Measurements from ENCODE around the gene AIG1. TPM values are rescaled to one million over a fixed set of nuclear protein-coding genes. Genes with fewer than 3 reads are reported as not detected.
A peak's percentile ranks its signal among the peaks of the same experiment; 100 is the strongest.

AIG1 gene
- polyA plus RNA-seq, 10 donors: 20.9 to 41.9 (median 34.2) TPM

DNA sequence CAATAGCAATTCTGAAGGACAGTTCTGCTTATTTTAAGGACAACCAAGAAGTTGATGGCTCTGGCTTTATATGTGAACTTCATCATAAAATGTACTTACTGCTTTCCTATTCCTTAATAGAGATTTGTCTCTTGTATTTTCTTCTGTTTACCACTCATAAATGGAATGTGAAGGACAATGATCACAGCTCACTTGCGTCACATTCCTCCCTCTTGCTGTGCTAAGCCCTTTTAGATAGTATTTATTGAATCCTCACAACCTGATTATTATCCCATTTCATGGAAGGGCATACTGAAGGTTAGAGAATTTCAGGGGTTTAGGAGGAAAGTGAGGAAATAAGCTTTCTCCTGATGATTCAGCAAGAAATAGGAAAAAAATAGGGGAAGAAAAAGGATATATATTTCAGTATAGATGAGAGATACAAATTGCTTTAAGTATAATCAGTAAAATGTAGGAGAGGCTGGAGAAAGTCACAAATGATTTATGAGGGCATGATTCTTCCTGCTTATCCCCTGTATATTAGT lies 132.9 kb downstream of the AIG1 start:
- no peak for DNase-seq

DNA sequence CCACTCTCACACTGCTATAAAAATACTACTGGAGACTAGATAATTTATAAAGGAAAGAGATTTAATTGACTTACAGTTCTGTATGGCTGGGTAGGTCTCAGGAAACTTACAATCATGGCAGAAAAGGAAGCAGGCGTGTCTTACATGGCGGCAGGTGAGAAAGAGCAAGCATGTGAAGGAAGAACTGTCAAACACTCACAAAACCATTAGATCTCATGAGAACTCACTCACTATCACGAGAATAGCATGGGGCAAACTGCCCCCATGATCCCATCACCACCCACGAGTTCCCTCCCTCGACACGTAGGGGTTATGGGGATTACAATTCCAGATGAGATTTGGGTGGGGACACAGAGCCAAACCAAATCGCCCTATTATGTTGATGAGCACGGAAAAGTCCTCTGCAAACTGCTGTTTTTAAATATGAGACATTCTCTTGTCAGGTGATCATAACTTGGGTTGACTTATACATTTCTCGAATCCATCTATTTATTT lies 133.5 kb downstream of the AIG1 start:
- DNase-seq: no peak

DNA sequence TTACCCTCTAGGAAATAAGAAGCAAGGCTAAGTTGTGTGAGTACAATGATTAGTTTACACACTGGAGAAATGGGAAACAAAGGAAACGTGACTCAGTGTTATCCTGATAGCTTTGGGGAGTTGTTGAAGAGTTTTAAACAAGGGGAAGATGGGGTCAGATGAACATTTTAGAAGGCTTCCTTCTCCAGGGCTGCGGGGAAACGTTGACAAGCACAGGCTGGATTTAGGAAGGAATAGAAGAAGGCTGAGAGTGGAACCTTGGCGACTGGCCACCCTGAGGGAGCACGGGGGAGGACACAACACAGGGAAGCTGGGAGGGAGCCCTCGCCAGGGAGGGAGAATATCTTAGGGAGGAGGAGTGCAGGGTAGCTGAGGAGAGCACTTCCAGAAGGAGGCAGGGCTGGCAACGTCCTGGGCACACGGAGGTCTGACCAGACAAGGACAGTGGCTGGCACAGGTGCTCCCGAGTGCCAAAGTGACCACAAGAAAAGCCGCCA lies 134.7 kb downstream of the AIG1 start:
- peak in 2 of 3 donors; percentile 49 to 53 for DNase-seq

DNA sequence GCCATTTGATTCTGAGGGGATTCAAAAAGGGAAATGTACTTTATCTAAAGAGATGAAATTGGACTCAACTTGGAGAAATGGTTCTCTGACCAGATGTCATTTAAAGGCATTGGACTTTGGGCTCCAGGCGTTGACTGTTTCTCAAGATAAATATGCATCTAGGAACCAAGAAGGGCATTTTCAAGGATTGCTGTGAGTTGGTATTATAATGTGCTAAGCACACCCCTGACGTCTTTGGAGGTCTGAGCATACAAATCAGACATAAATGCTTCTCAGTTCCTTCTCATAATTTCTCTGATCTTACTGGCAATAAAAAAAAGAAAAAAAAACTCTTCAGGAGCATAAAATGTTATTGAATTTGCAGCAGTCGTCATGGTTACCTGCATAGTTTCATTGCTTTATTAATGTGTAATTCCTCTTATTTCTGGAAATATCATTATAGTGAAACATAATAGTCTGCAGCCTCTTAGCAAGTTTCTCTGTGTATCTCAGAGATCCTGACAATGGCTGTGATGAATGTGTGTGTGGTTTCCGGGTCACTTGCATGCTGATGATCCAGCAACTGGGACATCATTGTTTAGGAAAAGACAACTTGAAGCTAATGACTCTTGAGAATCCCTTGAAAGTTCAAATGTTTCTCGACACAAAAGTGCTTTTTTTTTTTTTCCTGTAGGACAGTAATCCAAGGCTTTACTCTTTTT lies 136.0 kb downstream of the AIG1 start:
- DNase-seq: peak; percentile 49 to 78 (median 73)

DNA sequence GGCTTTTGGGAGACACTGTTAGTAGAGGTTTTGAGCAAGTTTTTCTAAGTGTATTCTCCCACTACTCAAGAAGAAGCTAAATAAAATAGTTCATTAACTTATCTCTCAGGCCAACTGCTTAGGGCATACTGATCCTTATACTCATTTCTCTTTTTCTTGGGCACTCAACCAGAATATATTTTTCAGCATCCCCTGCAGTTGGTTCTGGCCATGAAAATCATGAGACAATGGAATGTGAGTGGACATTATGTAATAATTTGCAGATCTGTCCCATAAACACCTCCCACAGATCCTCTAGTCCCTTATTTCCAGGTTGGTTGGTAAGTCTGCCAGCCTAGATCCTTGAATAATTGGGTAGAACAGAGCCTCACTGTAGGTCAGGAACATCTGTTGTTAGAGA lies 136.7 kb downstream of the AIG1 start:
- DNase-seq: no peak

DNA sequence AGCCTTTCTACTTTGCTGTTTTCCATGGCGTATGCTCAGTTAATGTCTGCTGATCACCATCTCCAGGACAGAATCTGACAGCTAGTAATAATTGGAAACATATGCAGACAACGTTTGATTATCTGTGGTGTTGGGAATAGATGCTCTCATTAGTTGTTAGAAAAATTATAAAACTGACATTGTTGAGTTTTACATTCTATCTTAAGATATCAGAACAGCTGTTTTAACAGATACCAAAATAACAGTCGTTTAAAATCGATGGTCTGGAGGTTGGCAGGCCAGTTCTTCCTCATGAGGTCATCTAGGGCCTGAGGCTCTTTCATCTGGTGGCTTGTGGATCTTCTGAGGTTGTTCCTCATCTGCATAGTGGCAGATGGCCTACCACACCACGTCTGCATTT lies 137.6 kb downstream of the AIG1 start:
- no peak for DNase-seq

DNA sequence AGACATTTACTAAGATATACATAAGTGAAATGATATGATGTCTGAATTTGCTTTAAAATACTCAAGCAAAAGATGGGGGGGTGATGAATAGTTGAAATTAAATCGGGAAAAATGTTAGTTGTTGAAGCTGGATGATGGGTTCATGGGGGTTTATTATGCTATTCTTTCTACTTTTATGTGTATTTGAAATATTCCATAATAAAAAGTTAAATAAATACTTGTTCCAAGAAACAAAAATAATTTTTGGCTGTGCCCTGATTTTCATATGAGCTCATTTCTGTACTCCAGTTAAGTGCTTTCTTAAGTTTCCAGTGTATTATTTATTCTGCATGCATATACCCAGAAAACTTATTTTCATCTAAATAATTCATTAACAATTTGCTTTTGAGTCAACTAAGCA lies 138.6 kb downstream of the AIG1 start:
- DNase-seq: peak in 1 of 3 donors; percentile 64

DNA sequence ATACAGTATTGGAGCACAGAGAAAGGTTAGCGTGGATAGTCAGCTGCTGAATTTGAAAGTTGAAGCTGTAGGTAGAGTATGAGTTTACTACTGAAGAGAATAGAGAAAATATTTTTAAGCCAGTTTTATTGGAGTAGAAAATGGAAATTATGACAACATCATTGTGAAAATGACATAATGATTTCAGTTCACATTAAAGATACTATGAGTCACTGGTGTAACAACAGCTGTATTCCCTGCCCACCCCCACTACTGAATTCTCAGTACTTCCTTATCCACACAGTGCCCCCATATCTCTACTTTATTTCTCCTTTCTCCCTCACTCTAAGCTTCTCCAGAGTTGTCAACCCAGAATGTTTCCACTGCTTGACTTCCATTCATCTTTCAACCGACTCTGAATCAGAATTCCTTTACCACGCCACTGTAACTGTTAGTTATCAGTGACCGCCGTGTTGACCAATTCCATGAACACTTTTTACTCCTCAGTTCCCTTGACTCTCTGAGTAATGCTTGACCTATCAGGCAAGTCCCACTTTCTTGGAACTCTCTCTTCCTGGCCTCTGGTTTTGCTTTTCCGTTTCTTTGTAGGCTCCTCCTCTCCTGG lies 139.6 kb downstream of the AIG1 start:
- DNase-seq: peak in 1 of 3 donors; percentile 60

DNA sequence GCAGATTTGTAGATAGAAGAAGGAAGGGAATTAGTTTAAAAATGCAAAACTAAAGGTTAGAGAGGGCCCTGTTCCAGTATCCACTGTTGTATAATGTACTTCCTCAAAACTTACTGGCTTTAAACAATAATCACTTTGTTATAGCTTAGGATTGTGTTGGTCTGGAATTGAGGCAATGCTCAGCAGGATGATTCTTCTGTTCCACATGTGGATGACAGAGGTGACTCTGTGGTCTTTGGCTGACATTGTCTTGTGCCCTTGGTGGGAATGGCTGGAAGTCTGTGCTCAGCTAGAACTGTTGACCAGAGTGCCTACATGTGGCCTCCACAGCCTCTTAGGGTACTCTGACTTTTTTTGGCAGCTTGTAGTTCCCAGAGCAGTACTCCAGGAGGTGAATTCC lies 143.4 kb downstream of the AIG1 start:
- no peak for DNase-seq

DNA sequence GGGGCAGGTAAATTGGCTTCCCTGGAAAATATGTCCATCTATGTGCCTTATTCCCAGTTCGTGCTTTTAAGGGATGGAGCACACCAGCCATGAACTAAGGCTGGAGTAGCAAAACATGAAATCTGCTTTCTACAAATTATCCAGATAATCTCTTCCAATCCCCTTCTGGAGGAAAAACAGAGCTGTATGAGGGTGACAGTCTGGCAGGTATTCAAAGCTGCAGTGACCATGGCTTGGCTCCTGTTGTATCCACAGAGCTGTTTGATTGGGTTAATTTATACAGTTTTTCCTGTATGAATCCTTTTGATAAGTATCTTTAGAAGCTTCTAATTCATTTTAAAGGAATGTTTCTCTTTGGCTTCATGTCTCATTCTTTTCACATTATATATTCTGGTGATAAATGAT lies 144.4 kb downstream of the AIG1 start:
- DNase-seq: peak in 1 of 3 donors; percentile 68

DNA sequence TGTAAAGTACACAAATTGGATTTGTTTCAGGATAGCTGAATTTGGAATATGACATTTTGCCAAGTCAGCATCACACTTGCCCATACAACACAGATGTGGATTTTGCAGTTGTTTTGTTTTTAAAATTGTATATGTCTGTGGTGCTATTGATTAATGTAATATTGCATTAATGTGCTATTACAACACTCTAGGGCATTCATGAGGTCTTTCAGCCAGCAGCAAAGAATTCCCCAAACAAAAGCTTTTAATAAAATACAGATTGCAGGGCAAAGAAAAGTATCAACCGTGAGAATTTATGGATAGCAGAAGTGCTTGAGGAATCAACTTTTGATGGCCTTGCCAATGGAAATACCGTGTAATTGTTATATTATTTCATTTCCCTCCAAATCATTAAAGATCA lies 144.9 kb downstream of the AIG1 start:
- peak; percentile 73 to 88 (median 76) for DNase-seq

DNA sequence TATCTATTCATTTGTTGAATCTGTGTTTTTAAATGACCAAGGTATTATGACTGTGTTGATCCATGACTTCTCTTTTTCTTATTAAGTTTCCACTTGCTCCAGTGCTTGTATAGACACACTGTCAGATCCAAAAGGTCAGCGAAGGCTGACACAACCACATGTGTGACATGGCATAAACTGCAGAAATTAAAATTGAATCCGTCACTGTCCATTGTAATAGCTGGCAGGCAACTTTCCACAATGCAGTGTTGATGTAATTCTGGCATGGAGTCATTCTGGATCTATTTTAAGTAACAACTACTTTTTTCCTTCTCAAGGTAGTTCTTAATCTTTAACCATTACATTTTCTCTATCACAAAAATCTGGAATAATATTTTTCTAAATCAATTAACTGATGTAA lies 145.3 kb downstream of the AIG1 start:
- DNase-seq: peak in 1 of 3 donors; percentile 84

DNA sequence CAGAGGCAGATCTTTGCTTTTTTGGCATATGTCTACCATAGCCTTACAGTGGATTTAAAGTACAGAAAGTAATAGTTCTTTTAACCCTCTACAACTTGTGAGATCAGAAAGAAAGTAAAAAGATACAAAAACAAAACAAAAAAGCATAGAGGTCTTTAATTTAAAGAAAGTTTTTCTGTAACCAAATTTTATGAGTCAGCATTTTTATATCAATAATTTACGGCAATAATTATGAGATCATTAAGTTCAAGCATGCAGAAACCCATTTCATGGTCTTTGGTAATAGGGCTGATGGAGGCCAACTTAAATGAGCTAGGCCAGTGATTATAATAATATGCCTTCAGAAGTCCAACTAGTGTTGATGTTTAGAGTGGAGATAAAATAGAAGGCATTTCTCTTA lies 145.9 kb downstream of the AIG1 start:
- DNase-seq: no peak

DNA sequence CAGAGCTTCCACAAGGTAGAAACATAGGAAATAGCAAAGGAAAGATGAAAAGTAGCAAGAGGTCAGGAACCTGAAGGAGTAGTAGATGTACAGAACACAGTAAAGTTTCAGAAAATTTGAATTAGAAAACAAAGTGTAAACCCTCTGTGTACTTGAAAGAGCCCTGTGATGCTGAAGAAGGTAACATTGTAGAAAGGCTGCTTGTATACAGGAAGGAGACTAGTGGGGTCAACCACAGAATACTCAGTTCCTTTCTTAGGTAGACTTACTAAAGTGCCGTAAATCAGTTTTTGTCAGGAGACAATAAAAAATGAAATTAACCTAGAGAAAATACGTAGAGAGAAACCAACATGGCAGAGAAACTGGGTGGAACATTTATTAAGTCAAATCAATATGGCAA lies 149.7 kb downstream of the AIG1 start:
- no peak for DNase-seq

DNA sequence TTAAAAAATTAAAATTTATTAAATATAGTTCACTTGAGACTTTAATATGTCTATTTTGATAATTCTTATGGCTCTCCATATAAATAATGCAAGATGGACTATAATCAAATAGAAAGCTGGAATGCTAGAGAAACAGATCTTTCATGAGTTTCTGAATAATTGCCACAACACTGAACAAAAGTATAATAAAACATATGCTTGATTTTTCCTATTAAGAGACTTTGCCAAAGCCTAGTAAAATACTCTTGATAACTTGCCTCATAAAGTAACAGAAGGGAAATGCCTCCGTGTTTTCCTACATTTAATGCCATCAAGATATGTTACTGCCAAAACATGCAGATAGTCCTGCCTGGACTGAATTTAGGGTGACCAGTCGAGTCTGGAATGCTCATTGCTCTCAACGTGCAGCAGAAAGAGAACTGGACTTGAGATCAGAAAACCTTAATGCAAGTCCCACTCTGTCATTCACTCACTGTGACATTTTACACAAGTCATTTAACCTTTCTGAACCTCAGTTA lies 153.2 kb downstream of the AIG1 start:
- DNase-seq: peak in 1 of 3 donors; percentile 74

DNA sequence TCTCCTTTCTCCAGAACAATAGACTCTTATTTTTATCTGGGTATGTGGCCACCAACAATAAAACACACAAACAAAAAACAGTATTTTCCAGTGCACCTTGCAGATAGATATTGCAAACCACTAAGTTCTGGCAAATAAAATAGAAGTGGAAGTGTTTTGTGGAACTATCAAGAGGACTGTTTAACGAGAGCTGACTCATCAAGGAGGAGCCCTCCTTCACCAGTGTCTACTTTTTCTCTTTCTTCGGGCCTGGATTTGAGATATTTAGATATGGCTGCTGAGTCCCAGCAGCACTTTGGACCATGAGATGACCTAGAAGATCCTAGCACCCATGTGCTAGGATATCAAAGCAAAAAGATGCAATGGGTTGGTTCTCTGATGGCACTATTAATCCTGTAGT lies 154.7 kb downstream of the AIG1 start:
- peak in 1 of 3 donors; percentile 41 for DNase-seq

DNA sequence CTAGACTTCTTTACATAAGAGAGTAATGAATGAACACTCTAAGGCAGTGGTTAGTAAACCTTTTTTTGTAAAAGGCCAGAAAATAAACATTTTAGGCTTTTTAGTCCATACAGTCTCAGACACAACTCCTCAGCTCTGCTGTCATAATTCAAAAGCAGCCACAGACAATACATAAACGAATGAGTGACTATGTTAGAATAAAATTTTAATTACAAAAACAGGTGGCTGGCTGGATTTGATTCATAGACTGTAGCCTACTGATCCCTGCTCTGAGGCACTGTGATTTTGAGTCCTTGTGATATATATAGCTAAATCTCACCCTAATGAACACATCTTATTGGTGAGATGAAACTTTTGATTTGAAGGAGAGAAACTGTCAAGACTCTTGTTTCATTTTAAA lies 155.1 kb downstream of the AIG1 start:
- DNase-seq: peak in 1 of 3 donors; percentile 60

DNA sequence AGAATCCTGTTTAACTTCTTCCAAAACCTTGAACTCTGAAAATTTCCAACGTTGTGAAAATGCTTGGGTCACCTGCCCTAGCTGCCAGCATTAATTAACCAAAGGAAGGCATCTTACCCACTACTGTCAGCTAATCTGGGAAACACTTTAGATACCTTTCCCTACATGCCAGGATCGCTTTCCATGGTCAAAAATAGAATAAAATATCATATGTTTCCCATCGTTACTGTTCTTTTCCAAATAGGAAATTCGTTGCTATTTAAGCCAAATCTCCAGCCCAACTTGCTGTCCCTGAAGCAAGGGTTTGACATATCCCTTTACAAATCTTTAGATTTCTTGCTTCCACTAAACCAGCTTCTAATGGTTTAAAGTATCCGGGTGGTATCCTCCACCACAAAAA lies 157.5 kb downstream of the AIG1 start:
- peak in 1 of 3 donors; percentile 56 for DNase-seq

DNA sequence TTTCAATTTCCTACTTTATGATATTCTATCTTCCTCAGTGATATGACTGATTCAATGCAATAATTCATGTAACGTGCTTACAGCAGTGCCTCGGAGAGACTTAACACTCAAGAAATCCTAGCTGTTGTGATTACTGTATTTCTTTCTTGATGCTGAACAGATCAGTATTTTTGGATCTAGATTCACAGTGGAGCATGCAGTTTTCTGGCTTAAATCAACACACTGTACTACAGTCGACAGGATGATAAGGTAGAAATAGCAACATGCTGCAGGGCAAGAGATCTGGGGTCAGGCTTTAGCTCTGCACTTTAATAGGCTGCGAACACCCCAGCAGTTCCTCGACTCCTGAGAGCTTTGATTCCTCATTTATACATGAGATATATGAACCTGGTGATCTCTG lies 161.0 kb downstream of the AIG1 start:
- DNase-seq: peak in 1 of 3 donors; percentile 53

DNA sequence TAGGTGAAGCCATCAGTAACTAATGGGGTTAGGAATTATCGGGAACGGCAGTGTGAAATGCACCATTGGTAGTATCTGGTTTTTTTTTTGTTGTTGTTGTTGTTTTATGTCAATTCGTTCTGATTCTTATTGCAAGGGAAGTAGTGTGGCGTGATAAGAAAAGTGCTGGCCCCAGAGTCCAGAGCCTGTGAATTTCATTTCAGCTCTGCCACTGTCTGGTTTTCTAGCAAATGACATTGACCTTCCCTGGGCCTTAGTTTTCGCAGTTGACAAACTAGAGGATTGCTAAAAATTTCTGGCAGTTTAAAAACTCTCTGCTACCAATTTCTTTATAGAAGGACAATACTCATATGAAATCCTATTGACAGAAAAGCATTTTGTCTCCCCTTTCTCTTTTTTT lies 161.6 kb downstream of the AIG1 start:
- no peak for DNase-seq

DNA sequence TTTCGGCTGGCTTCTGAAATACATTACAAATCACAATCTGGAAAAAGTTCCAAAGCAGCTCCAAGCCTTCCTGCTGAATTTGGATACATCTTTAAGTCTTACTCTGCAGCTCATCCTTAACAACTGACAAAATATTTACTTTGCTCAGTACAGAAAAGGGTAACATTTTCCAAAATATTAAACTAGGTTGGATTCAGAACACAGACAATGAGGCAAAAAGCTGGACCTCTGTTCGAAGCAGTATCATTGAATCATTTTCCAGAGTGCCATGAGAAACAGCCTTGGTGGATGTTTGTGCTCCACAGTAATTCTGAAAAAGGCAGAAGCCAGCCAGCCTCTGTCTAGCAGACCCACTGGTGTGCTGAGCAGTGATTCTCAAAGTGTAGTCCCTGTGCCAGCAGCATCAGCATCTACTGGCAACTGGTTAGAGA lies 162.1 kb downstream of the AIG1 start:
- peak; percentile 58 to 91 (median 85) for DNase-seq

DNA sequence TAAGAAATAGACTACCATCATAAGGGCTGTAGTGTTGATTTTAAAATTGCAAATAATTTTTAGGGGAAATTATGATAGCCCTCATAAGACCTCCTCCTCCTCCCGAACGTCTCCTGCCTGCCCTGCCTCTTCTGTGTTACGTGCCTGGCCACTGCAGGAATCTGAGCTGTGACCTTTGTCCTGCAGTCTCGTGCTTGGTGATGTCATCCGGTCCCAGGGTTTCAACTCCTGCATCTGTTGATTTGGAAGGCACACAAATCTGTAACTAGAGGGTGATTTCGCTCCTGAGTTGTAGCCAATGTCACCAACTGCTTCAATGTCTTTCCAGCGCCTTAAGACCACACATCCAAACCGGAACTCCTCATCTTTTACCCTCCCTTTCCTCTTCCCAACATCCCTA lies 163.2 kb downstream of the AIG1 start:
- peak in 1 of 3 donors; percentile 44 for DNase-seq

DNA sequence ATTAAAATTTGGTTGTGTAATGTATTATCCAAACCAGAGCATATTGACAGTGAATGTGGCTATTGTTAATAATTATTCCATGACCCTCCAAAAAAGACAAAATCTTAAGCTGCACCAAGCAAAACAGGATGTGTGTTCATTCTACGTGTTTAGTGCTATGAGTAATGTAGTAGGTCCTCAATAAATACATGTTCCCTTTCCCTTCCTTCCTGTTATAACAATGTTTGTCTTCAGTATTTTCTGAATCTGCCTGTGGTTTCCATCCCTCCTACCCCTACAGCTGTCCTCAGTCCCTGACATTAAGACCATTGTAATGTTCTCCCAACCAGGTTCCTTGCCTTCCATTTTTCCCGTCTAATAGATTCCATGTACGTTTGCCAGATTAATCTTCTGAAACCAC lies 163.8 kb downstream of the AIG1 start:
- DNase-seq: no peak

Data from muscle of back (tissue), 11 donors.